Colonic mucosa (tissue), 4 donors: ENCODE measurements around the gene RAB10. TPM values are rescaled to one million over a fixed set of nuclear protein-coding genes. Genes with fewer than 3 reads are reported as not detected.
"Not testable (repeated sequence)": the region's sequence is repeated elsewhere in the genome, so short reads cannot be mapped to it uniquely, and the experiment has no call there.

Experiments used
- DNase-seq: peaks from one replicate; pipeline ENCODE4 v3.0.0-alpha.2; 2020
- H3K27ac ChIP-seq: fragments of 200-600 bp; one replicate; pipeline ENCODE4 v1.8.0; 2021
- H3K27me3 ChIP-seq: fragments of 200-600 bp; one replicate; pipeline ENCODE4 v1.8.0; 2021
- H3K36me3 ChIP-seq: fragments of 200-600 bp; one replicate; pipeline ENCODE4 v1.8.0; 2021
- H3K4me1 ChIP-seq: fragments of 200-600 bp; one replicate; pipeline ENCODE4 v1.8.0; 2021; ENCODE audit warnings: mild to moderate bottlenecking
- H3K4me3 ChIP-seq: fragments of 200-600 bp; one replicate; pipeline ENCODE4 v1.8.0; 2021
- H3K9ac ChIP-seq, 2 donors: one replicate each; pipeline ENCODE4 v1.7.0; 2013; ENCODE audit warnings: control low read depth in 2 of 2, low read depth in 2 of 2, low read length in 2 of 2
- H3K9me3 ChIP-seq: fragments of 200-600 bp; one replicate; pipeline ENCODE4 v1.8.0; 2021
- intact Hi-C: fragments of 100-400 bp; cut with DNase I; formaldehyde crosslinking; loops from one replicate; pipeline ENCODE4 v1.14.1; 2022
- total RNA-seq, 2 donors: library from RNA; stranded (reverse); fragmentation: NEBNext Ultra II Directional in 1 of 2; extraction: Animal tissue kit (Norgen Biotek cat#: 25700) in 1 of 2; gene quantifications; one replicate each; pipeline ENCODE4 v1.2.1, GENCODE V29; 2021
- TF ChIP-seq, protein P1 (sequence below): fragments of 200-600 bp; IDR thresholded peaks from one replicate; pipeline ENCODE4 v1.8.0; 2022; ENCODE audit warnings: antibody characterized with exemption, mild to moderate bottlenecking
- donor health status: healthy.
- donor health status: DM: no; HTN: no; CAD: no.
- donor health status: DM: no; HTN: no; CAD: no.

RAB10 gene
- total RNA-seq, 2 donors from 2014 or later: 195 to 206 TPM

DNA sequence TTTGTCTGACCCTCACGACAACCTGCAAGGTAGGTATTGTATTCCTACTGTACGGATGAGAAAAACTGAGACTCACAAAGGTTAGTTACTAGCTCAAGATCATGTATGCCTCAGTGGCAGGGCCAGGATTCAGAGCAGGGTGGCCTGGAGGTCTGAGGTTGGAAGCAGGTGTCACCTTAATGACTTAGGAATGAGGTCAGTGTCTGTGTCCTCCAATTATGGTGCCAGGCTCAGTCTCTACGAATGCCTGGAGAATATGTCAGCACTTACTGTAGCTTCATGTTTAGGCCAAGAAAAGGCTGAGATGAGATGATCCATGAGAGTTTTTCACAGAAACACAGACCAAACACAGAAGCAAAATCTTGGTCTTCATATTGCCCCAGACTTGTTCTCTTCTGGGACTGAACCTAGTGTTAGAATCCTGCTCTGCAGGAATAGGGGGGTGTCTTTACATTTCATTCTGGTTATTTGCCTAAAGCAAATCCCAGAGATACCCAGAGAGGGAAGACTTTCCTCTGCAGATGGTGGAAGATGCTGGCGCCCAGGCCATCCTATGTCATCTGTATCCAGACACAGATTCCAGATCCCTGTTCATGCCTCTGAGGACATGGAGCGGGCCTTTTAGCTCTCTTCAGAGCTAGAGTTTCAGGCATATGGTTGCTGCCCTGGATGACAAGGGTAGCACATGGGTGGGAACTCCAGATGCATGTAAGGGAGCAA lies 16.3 kb upstream of the RAB10 start:
- no peak overlapping the region for H3K9ac ChIP-seq
- no peaks in the 10 kb centered on the region for H3K4me1 ChIP-seq
- no peaks in the 10 kb centered on the region for H3K9me3 ChIP-seq
- H3K4me3 ChIP-seq: no peak overlapping the region
- TF ChIP-seq, protein P1, sequence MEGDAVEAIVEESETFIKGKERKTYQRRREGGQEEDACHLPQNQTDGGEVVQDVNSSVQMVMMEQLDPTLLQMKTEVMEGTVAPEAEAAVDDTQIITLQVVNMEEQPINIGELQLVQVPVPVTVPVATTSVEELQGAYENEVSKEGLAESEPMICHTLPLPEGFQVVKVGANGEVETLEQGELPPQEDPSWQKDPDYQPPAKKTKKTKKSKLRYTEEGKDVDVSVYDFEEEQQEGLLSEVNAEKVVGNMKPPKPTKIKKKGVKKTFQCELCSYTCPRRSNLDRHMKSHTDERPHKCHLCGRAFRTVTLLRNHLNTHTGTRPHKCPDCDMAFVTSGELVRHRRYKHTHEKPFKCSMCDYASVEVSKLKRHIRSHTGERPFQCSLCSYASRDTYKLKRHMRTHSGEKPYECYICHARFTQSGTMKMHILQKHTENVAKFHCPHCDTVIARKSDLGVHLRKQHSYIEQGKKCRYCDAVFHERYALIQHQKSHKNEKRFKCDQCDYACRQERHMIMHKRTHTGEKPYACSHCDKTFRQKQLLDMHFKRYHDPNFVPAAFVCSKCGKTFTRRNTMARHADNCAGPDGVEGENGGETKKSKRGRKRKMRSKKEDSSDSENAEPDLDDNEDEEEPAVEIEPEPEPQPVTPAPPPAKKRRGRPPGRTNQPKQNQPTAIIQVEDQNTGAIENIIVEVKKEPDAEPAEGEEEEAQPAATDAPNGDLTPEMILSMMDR: no peak
- H3K27ac ChIP-seq: peak overlapping the region; percentile 69
- H3K36me3 ChIP-seq: no peaks in the 10 kb centered on the region
- H3K27me3 ChIP-seq: no peaks in the 10 kb centered on the region
- intact Hi-C loops: no loop called here
- DNase-seq: no peak

DNA sequence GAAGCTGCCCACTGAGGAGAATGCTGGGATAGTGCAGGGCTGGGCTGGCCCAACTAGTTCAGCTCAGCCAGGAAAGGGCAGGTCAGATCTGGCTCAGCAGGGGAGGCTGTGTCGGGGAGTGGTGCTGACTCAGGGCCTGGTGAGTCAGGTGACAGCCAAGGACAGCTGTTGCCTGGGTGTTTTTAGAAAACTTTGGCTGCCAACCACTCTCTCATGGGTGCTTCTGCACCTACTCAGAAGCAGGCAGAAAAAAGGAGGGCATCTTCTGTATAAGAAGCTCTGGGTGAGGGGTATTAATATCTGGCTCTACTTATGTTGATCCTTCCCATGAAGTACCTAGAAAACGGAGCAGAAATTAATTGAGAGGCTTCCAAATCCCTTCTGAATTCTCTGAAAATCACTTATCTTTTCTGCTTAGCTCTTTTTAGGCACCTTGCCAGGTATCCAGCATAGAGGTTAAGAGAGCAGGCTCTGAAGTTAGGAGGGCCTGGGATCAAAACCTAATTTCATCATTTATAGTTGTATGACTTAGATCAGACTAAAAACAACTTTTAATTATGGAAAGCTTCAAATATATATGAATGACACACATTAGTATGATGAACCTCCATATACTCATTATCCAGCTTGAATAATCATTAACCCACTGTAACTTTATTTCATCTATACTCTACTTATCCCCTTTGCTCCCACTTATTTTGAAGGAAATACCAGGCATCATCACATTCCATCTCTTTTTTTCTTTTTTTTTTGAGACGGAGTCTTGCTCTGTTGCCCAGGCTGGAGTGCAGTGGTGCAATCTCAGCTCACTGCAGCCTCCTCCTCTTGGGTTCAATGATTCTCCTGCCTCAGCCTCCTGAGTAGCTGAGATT lies 15.5 kb upstream of the RAB10 start:
- Histone ChIP-seq H3K36me3 (no peaks in the 10 kb centered on the region), H3K4me1 (no peaks in the 10 kb centered on the region), H3K27ac (peak overlapping the region; percentile 69), H3K27me3 (no peaks in the 10 kb centered on the region), H3K4me3 (no peak overlapping the region), H3K9me3 (no peaks in the 10 kb centered on the region), H3K9ac (peak overlapping the region in 1 of 2 donors; percentile 38)
- intact Hi-C loops: no loop called here
- TF ChIP-seq, protein P1: no peak
- DNase-seq: peak; percentile 90

DNA sequence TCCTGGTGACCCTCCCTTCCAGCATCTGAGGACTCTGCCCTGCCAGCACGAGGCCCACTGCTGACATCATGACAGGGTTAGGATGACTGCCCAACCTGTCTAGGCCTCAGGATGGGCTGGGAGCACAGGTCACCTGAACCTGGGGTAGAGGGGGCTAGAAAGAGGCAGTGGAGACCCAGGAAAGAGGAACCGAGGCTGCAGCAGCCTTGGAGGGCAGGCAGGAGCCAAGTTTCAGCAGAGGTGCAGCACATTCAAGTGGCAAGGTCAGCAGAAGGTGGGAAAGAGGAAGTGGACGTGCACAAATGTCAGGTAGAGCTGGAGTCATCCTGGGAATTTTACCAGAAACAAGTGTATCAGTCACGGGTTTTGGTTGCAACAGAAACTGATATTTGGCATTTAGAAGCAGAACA lies 13.6 kb upstream of the RAB10 start:
- TF ChIP-seq, protein P1: no peak
- no peak overlapping the region for H3K9ac ChIP-seq
- H3K27ac ChIP-seq: no peak overlapping the region
- H3K9me3 ChIP-seq: no peaks in the 10 kb centered on the region
- intact Hi-C loops: no loop called here
- no peaks in the 10 kb centered on the region for H3K27me3 ChIP-seq
- H3K4me3 ChIP-seq: no peak overlapping the region
- no peaks in the 10 kb centered on the region for H3K4me1 ChIP-seq
- DNase-seq: no peak
- H3K36me3 ChIP-seq: no peaks in the 10 kb centered on the region

DNA sequence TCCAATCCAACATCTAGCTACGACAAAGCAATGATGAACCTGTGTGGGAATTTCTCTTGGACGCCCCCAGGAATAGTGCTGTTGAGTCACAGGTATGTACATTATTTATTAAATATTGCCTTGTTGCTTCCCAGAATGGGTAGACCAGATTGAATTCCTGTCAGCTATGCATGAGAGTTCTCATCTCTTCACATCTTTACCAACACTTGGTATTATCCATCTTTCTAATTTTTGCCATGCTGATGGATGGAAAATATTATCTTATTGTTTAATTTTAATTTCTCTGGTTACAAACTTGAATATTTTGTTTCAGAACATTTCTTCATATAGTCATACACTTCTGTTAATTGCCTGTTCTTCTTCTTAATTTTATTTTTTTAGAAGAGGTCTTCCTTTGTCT lies 9.6 kb upstream of the RAB10 start:
- Histone ChIP-seq H3K9me3 (no peaks in the 10 kb centered on the region), H3K27me3 (no peaks in the 10 kb centered on the region), H3K4me3 (no peak overlapping the region), H3K9ac (no peak overlapping the region), H3K27ac (no peak overlapping the region), H3K36me3 (no peaks in the 10 kb centered on the region), H3K4me1 (no peaks in the 10 kb centered on the region)
- TF ChIP-seq, protein P1: no peak
- no peak for DNase-seq
- intact Hi-C loops: no loop called here

DNA sequence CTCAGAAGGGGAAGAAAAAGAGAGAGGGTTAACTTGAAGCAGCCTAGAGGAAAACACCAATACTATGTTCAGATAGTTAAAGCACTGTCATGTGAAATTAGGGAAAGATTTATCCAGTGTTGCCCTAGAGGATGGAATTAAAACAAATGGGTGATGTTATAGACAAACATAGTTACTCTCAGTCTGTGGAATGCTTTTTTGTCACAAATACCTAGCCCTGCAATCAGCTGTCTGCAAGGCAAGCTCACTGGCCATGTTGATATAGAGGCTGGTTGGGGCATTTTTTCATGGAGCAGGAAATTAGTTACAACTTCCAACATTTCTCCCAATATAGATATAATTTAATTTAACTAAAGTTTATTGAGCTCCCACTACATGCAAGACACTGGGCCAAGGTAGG lies 8.4 kb upstream of the RAB10 start:
- Histone ChIP-seq H3K9me3 (no peaks in the 10 kb centered on the region), H3K9ac (no peak overlapping the region), H3K36me3 (no peaks in the 10 kb centered on the region), H3K4me3 (no peak overlapping the region), H3K27me3 (no peaks in the 10 kb centered on the region), H3K27ac (no peak overlapping the region), H3K4me1 (no peaks in the 10 kb centered on the region)
- intact Hi-C loops: no loop called here
- no peak for DNase-seq
- TF ChIP-seq, protein P1: no peak

DNA sequence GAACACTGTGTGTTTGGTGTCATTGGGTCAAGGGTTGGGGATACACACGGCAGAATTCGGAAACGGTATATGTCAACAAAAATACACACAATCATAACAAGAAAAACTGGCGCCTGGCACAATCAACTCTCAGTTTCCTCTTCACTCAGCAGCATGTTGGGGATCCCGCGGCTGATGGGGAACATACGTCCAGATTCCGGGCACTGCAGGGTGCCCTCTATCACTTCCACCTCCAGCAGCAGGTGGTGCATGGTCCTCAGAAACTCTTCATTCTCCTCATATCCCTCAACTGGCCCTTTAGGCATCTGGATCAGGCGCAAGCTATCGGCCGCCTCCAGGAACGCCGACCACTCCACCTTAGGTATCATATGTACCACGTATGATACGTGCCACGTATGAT lies 5.8 kb upstream of the RAB10 start:
- H3K4me3 ChIP-seq, H3K36me3 ChIP-seq, DNase-seq, H3K27me3 ChIP-seq, H3K4me1 ChIP-seq, H3K9ac ChIP-seq, intact Hi-C loops, H3K9me3 ChIP-seq, H3K27ac ChIP-seq: not testable (repeated sequence)

DNA sequence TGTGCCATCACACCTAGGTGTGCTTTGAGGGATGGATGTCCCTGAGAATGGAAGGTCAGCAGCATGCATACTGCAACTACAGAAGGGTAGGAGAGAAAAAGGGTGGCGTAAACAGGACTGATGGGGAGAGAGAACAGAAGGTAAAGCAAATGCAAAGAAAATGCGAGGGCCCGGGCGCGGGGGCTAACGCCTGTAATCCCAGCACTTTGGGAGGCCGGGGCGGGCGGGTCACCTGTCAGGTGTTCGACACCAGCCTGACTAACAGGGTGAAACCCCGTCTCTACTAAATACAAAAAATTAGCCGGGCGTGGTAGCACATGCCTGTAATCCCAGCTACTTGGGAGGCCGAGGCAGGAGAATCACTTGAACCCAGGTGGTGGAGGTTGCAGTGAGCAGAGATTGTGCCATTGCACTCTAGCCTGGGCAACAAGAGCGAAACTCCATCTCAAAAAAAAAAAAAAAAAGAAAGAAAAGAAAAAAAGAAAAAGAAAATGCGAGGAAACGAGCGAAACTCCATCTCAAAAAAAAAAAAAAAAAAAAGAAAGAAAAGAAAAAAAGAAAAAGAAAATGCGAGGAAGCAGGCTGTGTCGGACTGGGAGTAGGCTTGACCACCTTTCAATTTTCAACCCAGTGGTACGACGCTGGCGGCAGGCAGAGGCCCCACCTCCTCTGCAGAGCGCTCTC lies 1.2 kb upstream of the RAB10 start:
- DNase-seq, H3K36me3 ChIP-seq, H3K9me3 ChIP-seq, intact Hi-C loops, H3K27me3 ChIP-seq, H3K4me1 ChIP-seq: not testable (repeated sequence)
- Histone ChIP-seq H3K27ac (peak overlapping the region; percentile 96), H3K4me3 (peak overlapping the region; percentile 61), H3K9ac (peak overlapping the region; percentile 66 to 86)
